ENCODE data around the gene TRAPPC3. TPM values are rescaled to one million over a fixed set of nuclear protein-coding genes. Genes with fewer than 3 reads are reported as not detected.
"Not testable (repeated sequence)": the region's sequence is repeated elsewhere in the genome, so short reads cannot be mapped to it uniquely, and the experiment has no call there.

TRAPPC3 gene
- total and polyA plus RNA-seq, 2 experiments from 2014 or later, result 45.6 to 55.9 TPM

- TF ChIP-seq, protein P1, sequence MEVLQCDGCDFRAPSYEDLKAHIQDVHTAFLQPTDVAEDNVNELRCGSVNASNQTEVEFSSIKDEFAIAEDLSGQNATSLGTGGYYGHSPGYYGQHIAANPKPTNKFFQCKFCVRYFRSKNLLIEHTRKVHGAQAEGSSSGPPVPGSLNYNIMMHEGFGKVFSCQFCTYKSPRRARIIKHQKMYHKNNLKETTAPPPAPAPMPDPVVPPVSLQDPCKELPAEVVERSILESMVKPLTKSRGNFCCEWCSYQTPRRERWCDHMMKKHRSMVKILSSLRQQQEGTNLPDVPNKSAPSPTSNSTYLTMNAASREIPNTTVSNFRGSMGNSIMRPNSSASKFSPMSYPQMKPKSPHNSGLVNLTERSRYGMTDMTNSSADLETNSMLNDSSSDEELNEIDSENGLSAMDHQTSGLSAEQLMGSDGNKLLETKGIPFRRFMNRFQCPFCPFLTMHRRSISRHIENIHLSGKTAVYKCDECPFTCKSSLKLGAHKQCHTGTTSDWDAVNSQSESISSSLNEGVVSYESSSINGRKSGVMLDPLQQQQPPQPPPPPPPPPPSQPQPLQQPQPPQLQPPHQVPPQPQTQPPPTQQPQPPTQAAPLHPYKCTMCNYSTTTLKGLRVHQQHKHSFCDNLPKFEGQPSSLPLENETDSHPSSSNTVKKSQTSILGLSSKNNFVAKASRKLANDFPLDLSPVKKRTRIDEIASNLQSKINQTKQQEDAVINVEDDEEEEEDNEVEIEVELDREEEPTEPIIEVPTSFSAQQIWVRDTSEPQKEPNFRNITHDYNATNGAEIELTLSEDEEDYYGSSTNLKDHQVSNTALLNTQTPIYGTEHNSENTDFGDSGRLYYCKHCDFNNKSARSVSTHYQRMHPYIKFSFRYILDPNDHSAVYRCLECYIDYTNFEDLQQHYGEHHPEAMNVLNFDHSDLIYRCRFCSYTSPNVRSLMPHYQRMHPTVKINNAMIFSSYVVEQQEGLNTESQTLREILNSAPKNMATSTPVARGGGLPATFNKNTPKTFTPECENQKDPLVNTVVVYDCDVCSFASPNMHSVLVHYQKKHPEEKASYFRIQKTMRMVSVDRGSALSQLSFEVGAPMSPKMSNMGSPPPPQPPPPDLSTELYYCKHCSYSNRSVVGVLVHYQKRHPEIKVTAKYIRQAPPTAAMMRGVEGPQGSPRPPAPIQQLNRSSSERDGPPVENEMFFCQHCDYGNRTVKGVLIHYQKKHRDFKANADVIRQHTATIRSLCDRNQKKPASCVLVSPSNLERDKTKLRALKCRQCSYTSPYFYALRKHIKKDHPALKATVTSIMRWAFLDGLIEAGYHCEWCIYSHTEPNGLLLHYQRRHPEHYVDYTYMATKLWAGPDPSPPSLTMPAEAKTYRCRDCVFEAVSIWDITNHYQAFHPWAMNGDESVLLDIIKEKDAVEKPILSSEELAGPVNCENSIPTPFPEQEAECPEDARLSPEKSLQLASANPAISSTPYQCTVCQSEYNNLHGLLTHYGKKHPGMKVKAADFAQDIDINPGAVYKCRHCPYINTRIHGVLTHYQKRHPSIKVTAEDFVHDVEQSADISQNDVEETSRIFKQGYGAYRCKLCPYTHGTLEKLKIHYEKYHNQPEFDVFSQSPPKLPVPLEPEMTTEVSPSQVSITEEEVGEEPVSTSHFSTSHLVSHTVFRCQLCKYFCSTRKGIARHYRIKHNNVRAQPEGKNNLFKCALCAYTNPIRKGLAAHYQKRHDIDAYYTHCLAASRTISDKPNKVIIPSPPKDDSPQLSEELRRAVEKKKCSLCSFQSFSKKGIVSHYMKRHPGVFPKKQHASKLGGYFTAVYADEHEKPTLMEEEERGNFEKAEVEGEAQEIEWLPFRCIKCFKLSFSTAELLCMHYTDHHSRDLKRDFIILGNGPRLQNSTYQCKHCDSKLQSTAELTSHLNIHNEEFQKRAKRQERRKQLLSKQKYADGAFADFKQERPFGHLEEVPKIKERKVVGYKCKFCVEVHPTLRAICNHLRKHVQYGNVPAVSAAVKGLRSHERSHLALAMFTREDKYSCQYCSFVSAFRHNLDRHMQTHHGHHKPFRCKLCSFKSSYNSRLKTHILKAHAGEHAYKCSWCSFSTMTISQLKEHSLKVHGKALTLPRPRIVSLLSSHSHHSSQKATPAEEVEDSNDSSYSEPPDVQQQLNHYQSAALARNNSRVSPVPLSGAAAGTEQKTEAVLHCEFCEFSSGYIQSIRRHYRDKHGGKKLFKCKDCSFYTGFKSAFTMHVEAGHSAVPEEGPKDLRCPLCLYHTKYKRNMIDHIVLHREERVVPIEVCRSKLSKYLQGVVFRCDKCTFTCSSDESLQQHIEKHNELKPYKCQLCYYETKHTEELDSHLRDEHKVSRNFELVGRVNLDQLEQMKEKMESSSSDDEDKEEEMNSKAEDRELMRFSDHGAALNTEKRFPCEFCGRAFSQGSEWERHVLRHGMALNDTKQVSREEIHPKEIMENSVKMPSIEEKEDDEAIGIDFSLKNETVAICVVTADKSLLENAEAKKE (CRISPR knock-in tag; IDR thresholded peaks at IDR 0.05), result no peak
- no peak for TF ChIP-seq CREB1 (CRISPR knock-in tag; IDR thresholded peaks at IDR 0.05; ENCODE audit: low read depth)
- TF ChIP-seq POLR2AphosphoS5 (IDR thresholded peaks at IDR 0.05; ENCODE audit: low read depth), result no peak
- TF ChIP-seq NANOG (IDR thresholded peaks at IDR 0.05; ENCODE audit: borderline replicate concordance), result no peak
- no peak for TF ChIP-seq CTCF (conservative IDR thresholded peaks at IDR 0.05; ENCODE audit: low read depth in 2 of 2)
These were observed 49.4 kb upstream of the TRAPPC3 start (continued) for GRCh38 chr1:36198641-36199040.

- not testable (repeated sequence) for H2AFZ ChIP-seq; H3K4me1 ChIP-seq (ENCODE audit: insufficient read depth); H3K79me2 ChIP-seq (replicated peaks; ENCODE audit: insufficient read depth); H3K9me3 Mint-ChIP-seq; H3K9me2 ChIP-seq (ENCODE audit: insufficient read depth); DNase-seq (ENCODE audit: low spot score); H3K4me1 Mint-ChIP-seq; H3K27me3 ChIP-seq (ENCODE audit: insufficient read depth); H3F3A ChIP-seq (replicated peaks; ENCODE audit: low read depth); H3K4me3 ChIP-seq; H3K4me2 ChIP-seq; ATAC-seq; H3K27ac Mint-ChIP-seq; H4K20me1 ChIP-seq (replicated peaks; ENCODE audit: insufficient read depth); H3K36me3 ChIP-seq (ENCODE audit: insufficient read depth); H3K27me3 Mint-ChIP-seq (ENCODE audit: insufficient read depth, low read depth, poor library complexity); H3K4me3 Mint-ChIP-seq; H3K36me3 Mint-ChIP-seq (ENCODE audit: low read depth); H3K27ac ChIP-seq (ENCODE audit: low read depth)
These were observed 47.5 kb upstream of the TRAPPC3 start for GRCh38 chr1:36196805-36197204.
